Right lobe of liver (tissue), 4 donors: ENCODE measurements around the gene QSER1.

Source experiments
- POLR2A ChIP-seq: fragments of 450-650 bp; IDR thresholded peaks from one replicate; pipeline ENCODE4 v1.6.1; 2017; ENCODE audit warnings: antibody characterized with exemption, mild to moderate bottlenecking
- TF ChIP-seq, protein P1 (sequence below), 4 donors: fragments of 200-600 bp in 3 of 4; fragments of 450-650 bp in 1 of 4; IDR thresholded peaks; one replicate each; pipeline versions ENCODE4 v1.5.1 to v1.8.0; 2016 to 2022; ENCODE audit warnings: antibody characterized with exemption in 4 of 4, mild to moderate bottlenecking in 2 of 4
- donor health status: DM: no; HTN: no; CAD: no.
- donor health status: DM: no; HTN: no; CAD: no.
- donor health status: DM: no; HTN: yes; CAD: no.

DNA sequence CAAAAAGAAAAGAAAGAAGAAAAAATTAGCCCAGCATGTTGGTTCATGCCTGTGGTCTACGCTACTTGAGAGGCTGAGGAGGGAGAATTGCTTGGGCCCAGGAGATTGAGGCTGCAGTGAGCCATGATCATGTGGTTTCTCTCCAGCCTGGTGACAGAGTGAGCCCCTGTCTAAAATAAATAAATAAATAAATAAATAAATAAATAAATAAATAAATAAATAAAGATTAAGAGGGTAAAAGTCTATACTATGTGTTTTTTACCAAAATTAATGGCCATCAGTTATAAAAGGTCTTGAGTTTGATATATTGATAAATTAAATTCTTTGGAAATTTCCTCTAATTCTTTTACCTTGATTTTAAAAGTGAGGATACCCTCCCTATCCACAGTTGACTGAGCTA, 97.9 kb downstream of the QSER1 start:
- TF ChIP-seq, protein P1, sequence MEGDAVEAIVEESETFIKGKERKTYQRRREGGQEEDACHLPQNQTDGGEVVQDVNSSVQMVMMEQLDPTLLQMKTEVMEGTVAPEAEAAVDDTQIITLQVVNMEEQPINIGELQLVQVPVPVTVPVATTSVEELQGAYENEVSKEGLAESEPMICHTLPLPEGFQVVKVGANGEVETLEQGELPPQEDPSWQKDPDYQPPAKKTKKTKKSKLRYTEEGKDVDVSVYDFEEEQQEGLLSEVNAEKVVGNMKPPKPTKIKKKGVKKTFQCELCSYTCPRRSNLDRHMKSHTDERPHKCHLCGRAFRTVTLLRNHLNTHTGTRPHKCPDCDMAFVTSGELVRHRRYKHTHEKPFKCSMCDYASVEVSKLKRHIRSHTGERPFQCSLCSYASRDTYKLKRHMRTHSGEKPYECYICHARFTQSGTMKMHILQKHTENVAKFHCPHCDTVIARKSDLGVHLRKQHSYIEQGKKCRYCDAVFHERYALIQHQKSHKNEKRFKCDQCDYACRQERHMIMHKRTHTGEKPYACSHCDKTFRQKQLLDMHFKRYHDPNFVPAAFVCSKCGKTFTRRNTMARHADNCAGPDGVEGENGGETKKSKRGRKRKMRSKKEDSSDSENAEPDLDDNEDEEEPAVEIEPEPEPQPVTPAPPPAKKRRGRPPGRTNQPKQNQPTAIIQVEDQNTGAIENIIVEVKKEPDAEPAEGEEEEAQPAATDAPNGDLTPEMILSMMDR (IDR thresholded peaks at IDR 0.05) = no peak
- no peak for TF ChIP-seq POLR2A
